ENCODE results near the gene TACR1.

- TF ChIP-seq, protein P1, sequence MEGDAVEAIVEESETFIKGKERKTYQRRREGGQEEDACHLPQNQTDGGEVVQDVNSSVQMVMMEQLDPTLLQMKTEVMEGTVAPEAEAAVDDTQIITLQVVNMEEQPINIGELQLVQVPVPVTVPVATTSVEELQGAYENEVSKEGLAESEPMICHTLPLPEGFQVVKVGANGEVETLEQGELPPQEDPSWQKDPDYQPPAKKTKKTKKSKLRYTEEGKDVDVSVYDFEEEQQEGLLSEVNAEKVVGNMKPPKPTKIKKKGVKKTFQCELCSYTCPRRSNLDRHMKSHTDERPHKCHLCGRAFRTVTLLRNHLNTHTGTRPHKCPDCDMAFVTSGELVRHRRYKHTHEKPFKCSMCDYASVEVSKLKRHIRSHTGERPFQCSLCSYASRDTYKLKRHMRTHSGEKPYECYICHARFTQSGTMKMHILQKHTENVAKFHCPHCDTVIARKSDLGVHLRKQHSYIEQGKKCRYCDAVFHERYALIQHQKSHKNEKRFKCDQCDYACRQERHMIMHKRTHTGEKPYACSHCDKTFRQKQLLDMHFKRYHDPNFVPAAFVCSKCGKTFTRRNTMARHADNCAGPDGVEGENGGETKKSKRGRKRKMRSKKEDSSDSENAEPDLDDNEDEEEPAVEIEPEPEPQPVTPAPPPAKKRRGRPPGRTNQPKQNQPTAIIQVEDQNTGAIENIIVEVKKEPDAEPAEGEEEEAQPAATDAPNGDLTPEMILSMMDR (IDR thresholded peaks at IDR 0.05): no peak
- TF ChIP-seq POLR2A (IDR thresholded peaks at IDR 0.05; ENCODE audit: low read depth) (no peak), POLR2AphosphoS5 (IDR thresholded peaks at IDR 0.05) (no peak)
These were observed 25.6 kb downstream of the TACR1 start for GRCh38 chr2:75173740-75174139.
